22Rv1 (cell line): Measurements from ENCODE around the gene RMND5B.
A peak's percentile ranks its signal among the peaks of the same experiment; 100 is the strongest.
"Not testable (repeated sequence)": the region's sequence is repeated elsewhere in the genome, so short reads cannot be mapped to it uniquely, and the experiment has no call there.

ENCODE experiments used
- H3K27ac ChIP-seq: fragments of 450-650 bp; 2 replicates; pipeline ENCODE4 v1.5.1; 2017
- CTCF ChIP-seq: fragments of 450-650 bp; IDR thresholded peaks from 2 replicates; pipeline ENCODE4 v1.5.1; 2017; ENCODE audit warnings: mild to moderate bottlenecking
- ZFX ChIP-seq: fragments of 450-650 bp; IDR thresholded peaks from 2 replicates; pipeline ENCODE4 v1.6.1; 2017; ENCODE audit warnings: antibody characterized with exemption, borderline replicate concordance

Gene RMND5B

GRCh38 chr5:178192787-178193186, 62.0 kb downstream of the RMND5B start:
- no peak for TF ChIP-seq ZFX
- no peak for TF ChIP-seq CTCF
- no peak overlapping the region for H3K27ac ChIP-seq

GRCh38 chr5:178193251-178193809, 62.5 kb downstream of the RMND5B start:
- H3K27ac ChIP-seq, result no peak overlapping the region
- TF ChIP-seq ZFX (no peak), CTCF (no peak)

- TF ChIP-seq CTCF, result no peak
- no peak for TF ChIP-seq ZFX
- no peak overlapping the region for H3K27ac ChIP-seq
These were observed 63.2 kb downstream of the RMND5B start for GRCh38 chr5:178194026-178194425.

GRCh38 chr5:178196281-178196812, 65.5 kb downstream of the RMND5B start:
- TF ChIP-seq ZFX, result no peak
- no peak for TF ChIP-seq CTCF
- no peak overlapping the region for H3K27ac ChIP-seq

- no peak overlapping the region for H3K27ac ChIP-seq
- no peak for TF ChIP-seq ZFX
- TF ChIP-seq CTCF, result peak; percentile 75
These were observed 66.2 kb downstream of the RMND5B start for GRCh38 chr5:178196986-178197385.

- not testable (repeated sequence) for H3K27ac ChIP-seq
These were observed 67.3 kb downstream of the RMND5B start for GRCh38 chr5:178198151-178198550.

- TF ChIP-seq CTCF (no peak), ZFX (no peak)
- H3K27ac ChIP-seq, result no peak overlapping the region
These were observed 67.9 kb downstream of the RMND5B start for GRCh38 chr5:178198706-178199105.
